Activated T-helper 1 cell treated with anti-CD3 and anti-CD28 coated beads, Interleukin-2, amount 50 U/mL, for 16 hours (primary cell): Measurements from ENCODE around the gene DBN1.

ENCODE experiments used
- DNase-seq, 2 donors: peaks; one replicate each; pipeline ENCODE4 v3.0.0-alpha.2; 2020; ENCODE audit warnings: low read depth in 1 of 2, low spot score in 1 of 2

Gene DBN1

GRCh38 chr5:177410575-177410974 lies 62.9 kb downstream of the DBN1 start:
- DNase-seq, result no peak

GRCh38 chr5:177409043-177409801 lies 64.2 kb downstream of the DBN1 start, which contains the start of gene F12:
Gene F12 (minus strand): TSS chr5:177409564. CDS start chr5:177409527, 37 bp downstream.
- DNase-seq, result no peak
